Kidney capillary endothelial cell (primary cell): ENCODE measurements around the gene KRTCAP3.
"Not testable (repeated sequence)": the region's sequence is repeated elsewhere in the genome, so short reads cannot be mapped to it uniquely, and the experiment has no call there.

Experiments used
- DNase-seq: peaks from one replicate; pipeline ENCODE4 v3.0.0-alpha.2; 2018; ENCODE audit warnings: low spot score

Gene KRTCAP3

GRCh38 chr2:27441958-27442919, at the start of gene KRTCAP3:
TSS of gene KRTCAP3 (plus strand) at chr2:27442381. CDS start at chr2:27442413, 32 bp downstream.
- DNase-seq: no peak

- DNase-seq: no peak
Observed at GRCh38 chr2:27393225-27393624, 49.0 kb upstream of the KRTCAP3 start.

- DNase-seq: no peak
Observed at GRCh38 chr2:27398962-27399361, 43.2 kb upstream of the KRTCAP3 start.

- DNase-seq: no peak
Observed at GRCh38 chr2:27400348-27401135, 41.6 kb upstream of the KRTCAP3 start.

- peak; percentile 64 for DNase-seq
Observed at GRCh38 chr2:27407798-27408491, 34.2 kb upstream of the KRTCAP3 start.

- peak; percentile 41 for DNase-seq
Observed at GRCh38 chr2:27408601-27409320, 33.4 kb upstream of the KRTCAP3 start.

GRCh38 chr2:27409321-27410073, 32.7 kb upstream of the KRTCAP3 start, which contains the start of gene PPM1G:
TSS of gene PPM1G (minus strand) at chr2:27409591. CDS start at chr2:27409422, 169 bp downstream.
- peak; percentile 92 for DNase-seq

- DNase-seq: no peak
Observed at GRCh38 chr2:27412419-27413152, 29.6 kb upstream of the KRTCAP3 start.

GRCh38 chr2:27416151-27416550, 26.0 kb upstream of the KRTCAP3 start:
- no peak for DNase-seq

GRCh38 chr2:27420996-27421395, 21.2 kb upstream of the KRTCAP3 start:
- no peak for DNase-seq

GRCh38 chr2:27421660-27422250, 20.4 kb upstream of the KRTCAP3 start:
- no peak for DNase-seq

GRCh38 chr2:27422958-27423357, 19.2 kb upstream of the KRTCAP3 start:
- no peak for DNase-seq

GRCh38 chr2:27425039-27425438, 17.1 kb upstream of the KRTCAP3 start:
- not testable (repeated sequence) for DNase-seq

- DNase-seq: no peak
Observed at GRCh38 chr2:27427863-27428212, 14.3 kb upstream of the KRTCAP3 start.

- peak; percentile 86 for DNase-seq
Observed at GRCh38 chr2:27428213-27428977, 13.8 kb upstream of the KRTCAP3 start, which contains the start of gene NRBP1. TSS of gene NRBP1 (plus strand) at chr2:27428631. CDS start at chr2:27433274, 4,643 bp downstream.

- DNase-seq: peak; percentile 92
Observed at GRCh38 chr2:27428978-27429541, 13.1 kb upstream of the KRTCAP3 start.

- peak; percentile 72 for DNase-seq
Observed at GRCh38 chr2:27431395-27431794, 10.8 kb upstream of the KRTCAP3 start.

GRCh38 chr2:27435628-27436027, 6.6 kb upstream of the KRTCAP3 start:
- DNase-seq: no peak
